Measurements from ENCODE around the gene FOCAD. TPM values are rescaled to one million over a fixed set of nuclear protein-coding genes. Genes with fewer than 3 reads are reported as not detected.

The FOCAD gene
- total RNA-seq, 1 experiment from 2014 or later = 17.1 TPM

GRCh38 chr9:21002040-21002439 is 318.0 kb downstream of the FOCAD start:
- Histone ChIP-seq H3K79me2 (ENCODE audit: low read depth) (no peaks in the 10 kb centered on the region), H3K9me2 (ENCODE audit: insufficient read depth) (no peaks in the 10 kb centered on the region), H3K27ac (no peak overlapping the region), H3K4me2 (no peak overlapping the region), H2AFZ (no peak overlapping the region), H3F3A (ENCODE audit: insufficient read depth, low read depth) (no peaks in the 10 kb centered on the region), H3K36me3 (ENCODE audit: low read depth) (no peaks in the 10 kb centered on the region), H3K4me3 (no peak overlapping the region), H3K9me3 (ENCODE audit: insufficient read depth, low read depth) (no peaks in the 10 kb centered on the region), H3K4me1 (replicated peaks; ENCODE audit: insufficient read depth) (no peaks in the 10 kb centered on the region), H3K27me3 (ENCODE audit: insufficient read depth, low read depth) (no peaks in the 10 kb centered on the region), H4K20me1 (ENCODE audit: insufficient read depth) (no peaks in the 10 kb centered on the region)
- DNase-seq = no peak
- BruUV-seq (replicated peaks) = no TSS peak
- intact Hi-C loops (cut with micrococcal nuclease; ENCODE audit: unreplicated experiment) = no loop called here
- TF ChIP-seq CTCF (conservative IDR thresholded peaks at IDR 0.05) (no peak), EZH2 (IDR thresholded peaks at IDR 0.05; ENCODE audit: low read depth) (no peak)
- POLR2A ChIA-PET (ENCODE audit: unreplicated experiment) = no interaction called here
- CTCF ChIA-PET = no interaction called here

GRCh38 chr9:21015129-21015815 is 331.2 kb downstream of the FOCAD start:
- ChIA-PET POLR2A (ENCODE audit: unreplicated experiment) (no interaction called here), CTCF (no interaction called here)
- intact Hi-C loops (cut with micrococcal nuclease; ENCODE audit: unreplicated experiment) = no loop called here
- no peak overlapping the region for H3K4me3 ChIP-seq
- H4K20me1 ChIP-seq (ENCODE audit: insufficient read depth) = no peaks in the 10 kb centered on the region
- no peaks in the 10 kb centered on the region for H3F3A ChIP-seq (ENCODE audit: insufficient read depth, low read depth)
- no peaks in the 10 kb centered on the region for H3K79me2 ChIP-seq (ENCODE audit: low read depth)
- H3K27me3 ChIP-seq (ENCODE audit: insufficient read depth, low read depth) = no peaks in the 10 kb centered on the region
- BruUV-seq (replicated peaks) = no TSS peak
- TF ChIP-seq EZH2 (IDR thresholded peaks at IDR 0.05; ENCODE audit: low read depth) (no peak), CTCF (conservative IDR thresholded peaks at IDR 0.05) (no peak)
- no peaks in the 10 kb centered on the region for H3K9me2 ChIP-seq (ENCODE audit: insufficient read depth)
- no peaks in the 10 kb centered on the region for H3K9me3 ChIP-seq (ENCODE audit: insufficient read depth, low read depth)
- DNase-seq = no peak
- H3K4me1 ChIP-seq (replicated peaks; ENCODE audit: insufficient read depth) = no peaks in the 10 kb centered on the region
- no peaks in the 10 kb centered on the region for H3K36me3 ChIP-seq (ENCODE audit: low read depth)
- no peak overlapping the region for H3K27ac ChIP-seq
- H2AFZ ChIP-seq = no peak overlapping the region
- no peak overlapping the region for H3K4me2 ChIP-seq

- Histone ChIP-seq H3K4me2 (no peak overlapping the region), H3K79me2 (ENCODE audit: low read depth) (no peaks in the 10 kb centered on the region), H3K27ac (no peak overlapping the region), H3F3A (ENCODE audit: insufficient read depth, low read depth) (no peaks in the 10 kb centered on the region), H4K20me1 (ENCODE audit: insufficient read depth) (no peaks in the 10 kb centered on the region), H3K9me3 (ENCODE audit: insufficient read depth, low read depth) (no peaks in the 10 kb centered on the region), H3K4me3 (no peak overlapping the region), H2AFZ (no peak overlapping the region), H3K36me3 (ENCODE audit: low read depth) (no peaks in the 10 kb centered on the region), H3K27me3 (ENCODE audit: insufficient read depth, low read depth) (no peaks in the 10 kb centered on the region), H3K4me1 (replicated peaks; ENCODE audit: insufficient read depth) (no peaks in the 10 kb centered on the region), H3K9me2 (ENCODE audit: insufficient read depth) (no peaks in the 10 kb centered on the region)
- CTCF ChIA-PET = no interaction called here
- POLR2A ChIA-PET (ENCODE audit: unreplicated experiment) = no interaction called here
- intact Hi-C loops (cut with micrococcal nuclease; ENCODE audit: unreplicated experiment) = no loop called here
- no peak for TF ChIP-seq EZH2 (IDR thresholded peaks at IDR 0.05; ENCODE audit: low read depth)
- no peak for TF ChIP-seq CTCF (conservative IDR thresholded peaks at IDR 0.05)
- DNase-seq = no peak
- no TSS peak for BruUV-seq (replicated peaks)
Measured at GRCh38 chr9:21015995-21016394, 331.9 kb downstream of the FOCAD start.
